ENCODE results near the gene USP8.

DNA sequence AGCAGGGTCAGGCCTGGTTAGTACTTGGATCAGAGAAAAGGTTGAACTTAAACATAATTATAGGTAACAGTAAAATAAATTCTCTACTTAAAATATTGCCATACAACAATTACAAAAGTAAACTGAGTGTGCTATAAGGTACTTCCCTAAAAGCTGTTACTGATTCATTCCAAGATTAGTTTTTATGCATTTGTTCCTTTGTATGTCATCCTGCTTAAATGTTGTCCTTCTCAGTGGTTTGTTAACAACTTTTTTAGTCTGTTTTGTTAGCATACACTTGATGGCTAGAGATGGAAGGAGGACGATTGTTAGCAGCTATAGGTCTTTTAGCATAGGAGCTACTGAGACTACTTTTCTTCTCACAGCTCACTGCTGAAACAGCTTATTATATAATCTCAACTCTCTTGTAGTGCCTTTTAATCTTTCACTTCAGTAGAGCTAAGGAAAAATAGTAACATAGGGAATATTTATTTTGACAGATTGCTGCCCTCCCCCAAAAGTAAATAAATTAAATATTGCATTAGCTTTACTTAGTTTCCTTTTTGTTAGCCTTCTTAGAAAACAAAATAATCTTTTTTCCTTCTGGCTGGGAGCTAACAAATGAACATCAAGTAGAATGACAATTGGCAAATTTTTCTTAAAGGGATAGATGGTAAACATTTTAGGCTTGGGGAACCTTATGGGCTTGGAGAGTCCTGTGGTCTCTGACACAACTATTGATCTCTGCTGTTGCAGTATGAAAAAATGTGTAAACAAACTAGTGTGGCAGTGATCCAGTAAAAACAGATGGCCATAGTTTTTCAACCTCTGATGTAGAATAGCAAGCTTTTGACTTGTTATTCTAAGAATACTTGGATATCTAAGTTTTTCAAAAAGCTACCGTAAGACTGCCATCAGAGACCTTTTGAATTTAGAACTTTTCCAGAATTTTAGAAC lies 39.5 kb downstream of the USP8 start:
- TF ChIP-seq POLR2AphosphoS5 (IDR thresholded peaks at IDR 0.05; ENCODE audit: low read length) (no peak), MAX (IDR thresholded peaks at IDR 0.05; ENCODE audit: low read depth, low read length) (no peak), EP300 (IDR thresholded peaks at IDR 0.05; ENCODE audit: borderline replicate concordance in 1 of 2, control insufficient read depth in 1 of 2, low read depth in 2 of 2, low read length in 2 of 2) (no peak)

Measured in GM12878 (cell line).